Epithelial cell of esophagus (primary cell): ENCODE measurements around the gene OR52K2.

ENCODE experiments used
- DNase-seq: peaks from one replicate; pipeline ENCODE4 v3.0.0; 2010; ENCODE audit warnings: low read depth
- H3K4me3 ChIP-seq: 2 replicates; pipeline ENCODE4 v1.5.1; 2011; ENCODE audit warnings: mild to moderate bottlenecking, low read length, control low read depth
- CTCF ChIP-seq: IDR thresholded peaks from 2 replicates; pipeline ENCODE4 v1.5.1; 2011; ENCODE audit warnings: low read depth, mild to moderate bottlenecking, low read length, control low read depth, inconsistent platforms; ENCODE audit not compliant: insufficient read depth; ENCODE audit errors: missing control alignments

The OR52K2 gene

GRCh38 chr11:4495487-4495886 lies 46.4 kb downstream of the OR52K2 start:
- no peak overlapping the region for H3K4me3 ChIP-seq
- no peak for TF ChIP-seq CTCF
- peak; percentile 27 for DNase-seq

DNA sequence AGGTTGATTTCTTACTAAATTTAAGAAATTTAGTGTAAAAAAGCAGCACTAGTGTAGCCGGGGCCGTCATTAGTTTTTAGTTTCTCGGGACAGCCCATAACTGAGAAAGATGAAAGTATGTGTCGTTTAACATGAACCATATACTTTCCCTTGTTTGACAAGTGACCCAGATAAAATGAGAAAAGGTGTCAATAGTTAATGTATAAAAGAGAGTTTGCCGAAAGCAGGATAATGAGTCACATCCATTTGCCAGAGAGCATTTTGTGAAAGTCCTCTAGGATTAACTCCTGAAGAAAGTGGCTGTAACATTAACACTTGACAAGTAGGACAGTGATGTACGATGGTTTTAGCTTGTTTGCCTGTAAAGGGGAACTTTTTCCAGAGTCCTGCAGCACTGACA lies 46.9 kb downstream of the OR52K2 start:
- H3K4me3 ChIP-seq, result no peak overlapping the region
- no peak for TF ChIP-seq CTCF
- no peak for DNase-seq

DNA sequence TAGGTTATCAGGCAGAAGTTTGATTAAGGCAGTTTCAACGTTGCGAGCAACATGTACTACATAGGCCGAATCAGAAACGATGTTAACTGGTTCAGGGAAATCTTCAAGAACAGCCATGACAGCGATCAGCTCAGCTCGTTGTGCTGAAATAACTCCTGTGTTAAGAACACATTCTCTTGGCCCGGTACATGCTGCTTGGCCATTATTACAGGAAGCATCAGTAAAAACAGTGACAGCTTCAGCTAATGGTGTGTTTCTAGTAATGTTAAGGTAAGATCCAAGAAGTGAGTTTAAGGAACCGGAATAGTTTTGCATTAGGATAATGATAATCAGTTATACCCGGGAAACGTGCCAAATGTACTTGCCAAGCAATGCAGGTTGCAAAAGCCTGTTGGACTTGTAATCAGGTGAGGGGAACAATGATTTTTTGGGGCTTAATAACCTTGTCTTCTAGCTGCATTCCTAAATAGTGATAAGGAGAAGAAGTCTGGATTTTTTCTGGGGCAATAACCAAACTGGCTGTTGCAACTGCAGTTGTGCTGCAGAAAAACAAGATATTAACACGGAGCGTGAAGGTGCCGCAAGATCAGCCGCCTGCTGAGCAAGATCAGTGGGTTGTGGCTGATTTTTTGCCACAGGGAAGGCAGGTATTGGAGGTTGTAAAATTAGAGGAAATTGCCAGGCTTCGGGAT lies 47.6 kb downstream of the OR52K2 start:
- no peak overlapping the region for H3K4me3 ChIP-seq
- peak; percentile 50 for DNase-seq
- no peak for TF ChIP-seq CTCF
